HepG2 (cell line): ENCODE results near the gene NUF2. TPM values are rescaled to one million over a fixed set of nuclear protein-coding genes. Genes with fewer than 3 reads are reported as not detected.

Source experiments
- ATAC-seq: fragments of 200-7000 bp; cut with Tn5 transposase; 3 replicates; pipeline ENCODE4 v1.9.1; 2020; ENCODE audit warnings: mild to moderate bottlenecking, moderate library complexity
- BruUV-seq: library from RNA; stranded (reverse); fragments of 400-500 nt; replicated peaks from 2 replicates; lab custom pipeline; 2021; lab: Mats Ljungman, UMichigan
- CTCF ChIA-PET: fragments of 300-600 bp; formaldehyde crosslinking; extraction: SDS; loops from one replicate; lab custom pipeline; 2021; ENCODE audit warnings: low total read pairs, inconsistent platforms, low intra/inter-chr PET ratio; lab: Yijun Ruan, JAX
- POLR2A ChIA-PET: fragments of 350-600 bp; sonication (Branson Sonifier 250); formaldehyde crosslinking; loops from one replicate; lab custom pipeline; 2020; ENCODE audit warnings: antibody characterized with exemption, inconsistent platforms; lab: Yijun Ruan, JAX
- DNase-seq: peaks from one replicate; pipeline ENCODE4 v3.0.0-alpha.2; 2015; ENCODE audit warnings: low spot score
- FAIRE-seq: peaks from 3 replicates; lab custom pipeline; 2011; peaks lifted over from hg19 to GRCh38; lab: Jason Lieb, UNC
- H2AFZ ChIP-seq: one replicate; pipeline ENCODE4 v1.6.1; 2011; ENCODE audit warnings: low read length, inconsistent platforms
- H3K27ac ChIP-seq: fragments of 300-600 bp; 3 replicates; pipeline ENCODE4 v1.8.0; 2011; ENCODE audit warnings: mixed run types, mild to moderate bottlenecking, mixed read lengths, low read length, inconsistent platforms; ENCODE audit not compliant: insufficient read depth; ENCODE audit errors: extremely low read length
- H3K27me3 ChIP-seq, 2 experiments: fragments of 200-600 bp in 1 of 2; 2 replicates in 1 of 2; 3 replicates in 1 of 2; pipeline versions ENCODE4 v1.6.0 to v1.8.0; 2011; ENCODE audit warnings: low read length in 2 of 2, mild to moderate bottlenecking in 2 of 2, moderate library complexity in 2 of 2, inconsistent platforms in 1 of 2; ENCODE audit not compliant: insufficient read depth in 2 of 2, control insufficient read depth in 1 of 2
- H3K36me3 ChIP-seq, 2 experiments: fragments of 200-600 bp in 1 of 2; replicated peaks in 1 of 2; 2 replicates in 1 of 2; 3 replicates in 1 of 2; pipeline versions ENCODE4 v1.5.1 to v1.8.0; 2011; ENCODE audit warnings: low read length in 2 of 2, inconsistent platforms in 1 of 2; ENCODE audit not compliant: insufficient read depth in 2 of 2, control insufficient read depth in 1 of 2
- H3K4me1 ChIP-seq: 2 replicates; pipeline ENCODE4 v1.5.1; 2012; ENCODE audit warnings: low read length, inconsistent platforms; ENCODE audit not compliant: insufficient read depth
- H3K4me2 ChIP-seq: 2 replicates; pipeline ENCODE4 v1.6.0; 2011; ENCODE audit warnings: low read depth, low read length, inconsistent platforms
- H3K4me3 ChIP-seq, 3 experiments: fragments of 200-600 bp in 1 of 3; sonication (generic), shearing (Covaris generic) in 1 of 3; replicated peaks in 1 of 3; 2 replicates each; pipeline ENCODE4 v1.5.1; 2011 to 2016; ENCODE audit warnings: low read length in 3 of 3, inconsistent platforms in 2 of 3, low read depth in 2 of 3, mild to moderate bottlenecking in 2 of 3, control low read depth in 1 of 3, mixed read lengths in 1 of 3; ENCODE audit not compliant: insufficient read depth in 1 of 3
- H3K79me2 ChIP-seq: one replicate; pipeline ENCODE4 v1.6.1; 2011; ENCODE audit warnings: low read length, inconsistent platforms; ENCODE audit not compliant: insufficient read depth
- H3K9ac ChIP-seq: 2 replicates; pipeline ENCODE4 v1.6.0; 2011; ENCODE audit warnings: mild to moderate bottlenecking, low read depth, low read length, inconsistent platforms; ENCODE audit not compliant: insufficient read depth
- H3K9me3 ChIP-seq: 2 replicates; pipeline ENCODE4 v1.5.1; 2012; ENCODE audit warnings: mild to moderate bottlenecking, low read length
- H4K20me1 ChIP-seq: 2 replicates; pipeline ENCODE4 v1.6.0; 2011; ENCODE audit warnings: inconsistent platforms, mild to moderate bottlenecking, low read length, moderate library complexity; ENCODE audit not compliant: insufficient read depth
- ARNT ChIP-seq: fragments of 450-650 bp; IDR thresholded peaks from 2 replicates; pipeline ENCODE4 v1.6.1; 2017
- DNMT1 ChIP-seq: sonication (generic); formaldehyde crosslinking; IDR thresholded peaks from 2 replicates; pipeline ENCODE4 v1.5.1; 2020; ENCODE audit warnings: mild to moderate bottlenecking, missing genetic modification reagents
- FOXM1 ChIP-seq: sonication (generic); formaldehyde crosslinking; IDR thresholded peaks from 2 replicates; pipeline ENCODE4 v1.5.0; 2020; ENCODE audit warnings: missing genetic modification reagents
- GZF1 ChIP-seq: sonication (generic); formaldehyde crosslinking; IDR thresholded peaks from 2 replicates; pipeline ENCODE4 v1.5.1; 2020; ENCODE audit warnings: mild to moderate bottlenecking, missing genetic modification reagents
- KMT2B ChIP-seq: IDR thresholded peaks from 2 replicates; pipeline ENCODE4 v1.6.1; 2016; ENCODE audit warnings: missing genetic modification reagents, missing compliant biosample characterization
- LCORL ChIP-seq, 2 experiments: fragments of 450-650 bp in 1 of 2; sonication (generic) in 1 of 2; formaldehyde crosslinking in 1 of 2; IDR thresholded peaks; 2 replicates each; pipeline versions ENCODE4 v1.5.0 to v1.6.1; 2017 to 2020; ENCODE audit warnings: antibody characterized with exemption in 1 of 2, missing genetic modification reagents in 1 of 2
- MEIS2 ChIP-seq: sonication (generic); formaldehyde crosslinking; IDR thresholded peaks from 2 replicates; pipeline ENCODE4 v1.9.0; 2021; ENCODE audit warnings: mild to moderate bottlenecking, missing genetic modification reagents
- SMARCC2 ChIP-seq: fragments of 450-650 bp; IDR thresholded peaks from 2 replicates; pipeline ENCODE4 v1.6.1; 2017; ENCODE audit warnings: antibody characterized with exemption, mild to moderate bottlenecking
- SMC3 ChIP-seq: IDR thresholded peaks from 2 replicates; pipeline ENCODE4 v1.6.1; 2011; ENCODE audit warnings: low read length, improper control_type of control experiment
- TSC22D2 ChIP-seq: sonication (generic); formaldehyde crosslinking; IDR thresholded peaks from 2 replicates; pipeline ENCODE4 v1.5.1; 2020; ENCODE audit warnings: missing genetic modification reagents, mild to moderate bottlenecking, borderline replicate concordance
- ZNF335 ChIP-seq: sonication (generic); formaldehyde crosslinking; IDR thresholded peaks from 2 replicates; pipeline ENCODE4 v1.4.0; 2020; ENCODE audit warnings: missing genetic modification reagents
- ZNF510 ChIP-seq: sonication (generic); formaldehyde crosslinking; IDR thresholded peaks from 2 replicates; pipeline ENCODE4 v1.4.0; 2020; ENCODE audit warnings: low read depth, mild to moderate bottlenecking, missing genetic modification reagents
- ZNF572 ChIP-seq: sonication (generic); formaldehyde crosslinking; IDR thresholded peaks from 2 replicates; pipeline ENCODE4 v1.5.1; 2020; ENCODE audit warnings: mild to moderate bottlenecking, missing genetic modification reagents
- WGBS: methylation state at CpG from one replicate; pipeline ENCODE4 v1.1.6; 2017; ENCODE audit warnings: low lambda C conversion rate; 5-methylcytosine and 5-hydroxymethylcytosine counted together
- in situ Hi-C: cut with HindIII; loops from 2 replicates; pipeline ENCODE4 v1.10.0; 2017; ENCODE audit warnings: low pct_unique_long_range_greater_than_20kb; ENCODE audit not compliant: extremely low pct_ligation_motif_present
- intact Hi-C: fragments of 100-400 bp; cut with micrococcal nuclease; formaldehyde crosslinking; loops from one replicate; pipeline ENCODE4 v1.10.0; 2022; ENCODE audit not compliant: unreplicated experiment
- polyA plus RNA-seq, 8 experiments: library from polyadenylated mRNA; depleted of rRNA in 3 of 8; stranded (reverse) in 7 of 8; unstranded in 1 of 8; fragments of >200 nt; fragmentation: Illumina TruSeq in 4 of 8; extraction: Trizol in 4 of 8; gene quantifications; 2 replicates each; pipeline versions ENCODE4 v1.2.1 to v1.2.3, GENCODE V29; 2011 to 2016; ENCODE audit warnings: low read depth in 4 of 8, missing spikeins in 1 of 8, mixed read lengths in 1 of 8; ENCODE audit not compliant: insufficient read depth in 1 of 8
- total RNA-seq, 5 experiments: library from RNA; depleted of rRNA; stranded (reverse); fragments of >200 nt; fragmentation: Illumina TruSeq; extraction: Trizol; gene quantifications; 2 replicates each; pipeline ENCODE4 v1.2.3, GENCODE V29; 2016; ENCODE audit warnings: low read depth in 1 of 5
- TF ChIP-seq, protein P1 (sequence below): sonication (generic); formaldehyde crosslinking; IDR thresholded peaks from 2 replicates; pipeline ENCODE4 v1.4.0; 2020; ENCODE audit warnings: missing genetic modification reagents, borderline replicate concordance

NUF2 gene
- total and polyA plus RNA-seq, 2 of the 13 experiments (the other 11 are each of a cell fraction or from before 2014, with no cell fraction given) = 26.0 to 39.4 TPM

- Histone ChIP-seq H2AFZ (no peak overlapping the region), H3K4me3 (no peak overlapping the region), H3K9ac (no peak overlapping the region), H4K20me1 (no peaks in the 10 kb centered on the region), H3K27ac (no peak overlapping the region), H3K4me2 (no peak overlapping the region), H3K27me3 (peaks cover 0 to 1% of the 10 kb centered on the region in 2 experiments; a peak in 1 of 5 replicates), H3K79me2 (no peaks in the 10 kb centered on the region), H3K4me1 (no peaks in the 10 kb centered on the region), H3K36me3 (no peaks in the 10 kb centered on the region), H3K9me3 (no peaks in the 10 kb centered on the region)
- DNase-seq = no peak
- BruUV-seq = no TSS peak
- 37% methylated on average over 4 of the region's 4 CpGs for WGBS
- ChIA-PET POLR2A (no interaction called here), CTCF (no interaction called here)
- no peak for FAIRE-seq
- intact Hi-C loops = no loop called here
- TF ChIP-seq DNMT1 (no peak), MEIS2 (no peak), KMT2B (CRISPR knock-in tag) (no peak), GZF1 (no peak), LCORL (IDR thresholded peaks at IDR 0.05) (no peak), LCORL (CRISPR knock-in tag; IDR thresholded peaks at IDR 0.05) (no peak), ZNF335 (CRISPR knock-in tag) (no peak), SMC3 (no peak), ZNF572 (CRISPR knock-in tag) (no peak), FOXM1 (no peak), ZNF510 (no peak), TSC22D2 (no peak), ARNT (no peak), SMARCC2 (no peak)
- TF ChIP-seq, protein P1, sequence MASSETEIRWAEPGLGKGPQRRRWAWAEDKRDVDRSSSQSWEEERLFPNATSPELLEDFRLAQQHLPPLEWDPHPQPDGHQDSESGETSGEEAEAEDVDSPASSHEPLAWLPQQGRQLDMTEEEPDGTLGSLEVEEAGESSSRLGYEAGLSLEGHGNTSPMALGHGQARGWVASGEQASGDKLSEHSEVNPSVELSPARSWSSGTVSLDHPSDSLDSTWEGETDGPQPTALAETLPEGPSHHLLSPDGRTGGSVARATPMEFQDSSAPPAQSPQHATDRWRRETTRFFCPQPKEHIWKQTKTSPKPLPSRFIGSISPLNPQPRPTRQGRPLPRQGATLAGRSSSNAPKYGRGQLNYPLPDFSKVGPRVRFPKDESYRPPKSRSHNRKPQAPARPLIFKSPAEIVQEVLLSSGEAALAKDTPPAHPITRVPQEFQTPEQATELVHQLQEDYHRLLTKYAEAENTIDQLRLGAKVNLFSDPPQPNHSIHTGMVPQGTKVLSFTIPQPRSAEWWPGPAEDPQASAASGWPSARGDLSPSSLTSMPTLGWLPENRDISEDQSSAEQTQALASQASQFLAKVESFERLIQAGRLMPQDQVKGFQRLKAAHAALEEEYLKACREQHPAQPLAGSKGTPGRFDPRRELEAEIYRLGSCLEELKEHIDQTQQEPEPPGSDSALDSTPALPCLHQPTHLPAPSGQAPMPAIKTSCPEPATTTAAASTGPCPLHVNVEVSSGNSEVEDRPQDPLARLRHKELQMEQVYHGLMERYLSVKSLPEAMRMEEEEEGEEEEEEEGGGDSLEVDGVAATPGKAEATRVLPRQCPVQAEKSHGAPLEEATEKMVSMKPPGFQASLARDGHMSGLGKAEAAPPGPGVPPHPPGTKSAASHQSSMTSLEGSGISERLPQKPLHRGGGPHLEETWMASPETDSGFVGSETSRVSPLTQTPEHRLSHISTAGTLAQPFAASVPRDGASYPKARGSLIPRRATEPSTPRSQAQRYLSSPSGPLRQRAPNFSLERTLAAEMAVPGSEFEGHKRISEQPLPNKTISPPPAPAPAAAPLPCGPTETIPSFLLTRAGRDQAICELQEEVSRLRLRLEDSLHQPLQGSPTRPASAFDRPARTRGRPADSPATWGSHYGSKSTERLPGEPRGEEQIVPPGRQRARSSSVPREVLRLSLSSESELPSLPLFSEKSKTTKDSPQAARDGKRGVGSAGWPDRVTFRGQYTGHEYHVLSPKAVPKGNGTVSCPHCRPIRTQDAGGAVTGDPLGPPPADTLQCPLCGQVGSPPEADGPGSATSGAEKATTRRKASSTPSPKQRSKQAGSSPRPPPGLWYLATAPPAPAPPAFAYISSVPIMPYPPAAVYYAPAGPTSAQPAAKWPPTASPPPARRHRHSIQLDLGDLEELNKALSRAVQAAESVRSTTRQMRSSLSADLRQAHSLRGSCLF (CRISPR knock-in tag) = no peak
- no peak for ATAC-seq
- in situ Hi-C loops = no loop called here
Measured at GRCh38 chr1:163367721-163368120, 46.0 kb downstream of the NUF2 start.
